HG02885 (cell line): ENCODE measurements around the gene XRN1.
"Not testable (repeated sequence)": the region's sequence is repeated elsewhere in the genome, so short reads cannot be mapped to it uniquely, and the experiment has no call there.

Source experiments
- ATAC-seq: cut with Tn5 transposase; IDR thresholded peaks from one replicate; pipeline ENCODE4 v1.9.1; 2021; ENCODE audit warnings: mild to moderate bottlenecking; ENCODE audit not compliant: unreplicated experiment, poor library complexity

XRN1 gene

GRCh38 chr3:142348460-142348859 lies 99.4 kb downstream of the XRN1 start:
- no peak for ATAC-seq

GRCh38 chr3:142337994-142338393 lies 109.8 kb downstream of the XRN1 start:
- ATAC-seq = no peak

- no peak for ATAC-seq
Measured at GRCh38 chr3:142332390-142332789, 115.4 kb downstream of the XRN1 start.

GRCh38 chr3:142324275-142324953 lies 123.4 kb downstream of the XRN1 start:
- not testable (repeated sequence) for ATAC-seq

- no peak for ATAC-seq
Measured at GRCh38 chr3:142319912-142320311, 127.9 kb downstream of the XRN1 start.

- no peak for ATAC-seq
Measured at GRCh38 chr3:142319094-142319493, 128.7 kb downstream of the XRN1 start.

GRCh38 chr3:142318331-142318730 lies 129.5 kb downstream of the XRN1 start:
- ATAC-seq = no peak

- ATAC-seq = not testable (repeated sequence)
Measured at GRCh38 chr3:142315978-142316388, 131.9 kb downstream of the XRN1 start.

GRCh38 chr3:142315083-142315482 lies 132.8 kb downstream of the XRN1 start:
- ATAC-seq = no peak

GRCh38 chr3:142310439-142310838 lies 137.4 kb downstream of the XRN1 start:
- no peak for ATAC-seq

- ATAC-seq = not testable (repeated sequence)
Measured at GRCh38 chr3:142302847-142303246, 145.0 kb downstream of the XRN1 start.

- no peak for ATAC-seq
Measured at GRCh38 chr3:142298626-142299025, 149.2 kb downstream of the XRN1 start.

GRCh38 chr3:142296507-142296906 lies 151.3 kb downstream of the XRN1 start:
- no peak for ATAC-seq

GRCh38 chr3:142287866-142288638 lies 159.8 kb downstream of the XRN1 start:
- ATAC-seq = no peak

- no peak for ATAC-seq
Measured at GRCh38 chr3:142285083-142285517, 162.7 kb downstream of the XRN1 start.

- no peak for ATAC-seq
Measured at GRCh38 chr3:142282503-142282902, 165.3 kb downstream of the XRN1 start.

GRCh38 chr3:142281474-142281873 lies 166.4 kb downstream of the XRN1 start:
- no peak for ATAC-seq

GRCh38 chr3:142279965-142280590 lies 167.8 kb downstream of the XRN1 start:
- peak; percentile 92 for ATAC-seq

GRCh38 chr3:142278451-142278850 lies 169.4 kb downstream of the XRN1 start:
- no peak for ATAC-seq

- no peak for ATAC-seq
Measured at GRCh38 chr3:142276781-142277180, 171.1 kb downstream of the XRN1 start.

- ATAC-seq = no peak
Measured at GRCh38 chr3:142275856-142276255, 172.0 kb downstream of the XRN1 start.
